GM06990 (cell line): ENCODE data around the gene HORMAD2.

ENCODE experiments used
- DNase-seq: peaks from one replicate; pipeline ENCODE4 v3.0.0-alpha.2; 2011; ENCODE audit not compliant: insufficient read length; ENCODE audit errors: extremely low read depth
- H3K27me3 ChIP-seq: replicated peaks from 2 replicates; pipeline ENCODE4 v1.6.0; 2011; ENCODE audit warnings: low read length; ENCODE audit not compliant: control insufficient read depth, insufficient read depth
- H3K36me3 ChIP-seq: 2 replicates; pipeline ENCODE4 v1.5.1; 2011; ENCODE audit warnings: low read length; ENCODE audit not compliant: control insufficient read depth, insufficient read depth
- H3K4me3 ChIP-seq: replicated peaks from 2 replicates; pipeline ENCODE4 v1.5.1; 2011; ENCODE audit warnings: low read depth, mild to moderate bottlenecking, control low read depth, low read length
- CTCF ChIP-seq: IDR thresholded peaks from 2 replicates; pipeline ENCODE4 v1.5.1; 2011; ENCODE audit warnings: low read length, control low read depth, mild to moderate bottlenecking, inconsistent platforms; ENCODE audit not compliant: insufficient read depth, poor library complexity, severe bottlenecking

Gene HORMAD2

GRCh38 chr22:30220338-30221012, 140.2 kb downstream of the HORMAD2 start:
- Histone ChIP-seq H3K36me3 (no peaks in the 10 kb centered on the region), H3K4me3 (no peak overlapping the region), H3K27me3 (no peaks in the 10 kb centered on the region; the same call in 1 of the 2 replicates)
- no peak for DNase-seq
- TF ChIP-seq CTCF: no peak

- H3K36me3 ChIP-seq: no peaks in the 10 kb centered on the region
- no peaks in the 10 kb centered on the region; the same call in 1 of the 2 replicates for H3K27me3 ChIP-seq
- H3K4me3 ChIP-seq: no peak overlapping the region
- peak; percentile 72 for DNase-seq
- no peak for TF ChIP-seq CTCF
Measured at GRCh38 chr22:30221121-30221992, 141.1 kb downstream of the HORMAD2 start.

GRCh38 chr22:30222321-30222720, 142.1 kb downstream of the HORMAD2 start:
- Histone ChIP-seq H3K4me3 (no peak overlapping the region), H3K36me3 (no peaks in the 10 kb centered on the region), H3K27me3 (no peaks in the 10 kb centered on the region; the same call in 1 of the 2 replicates)
- TF ChIP-seq CTCF: no peak
- no peak for DNase-seq

GRCh38 chr22:30223303-30223702, 143.0 kb downstream of the HORMAD2 start:
- DNase-seq: no peak
- no peak for TF ChIP-seq CTCF
- Histone ChIP-seq H3K4me3 (no peak overlapping the region), H3K27me3 (no peaks in the 10 kb centered on the region; the same call in 1 of the 2 replicates), H3K36me3 (no peaks in the 10 kb centered on the region)

GRCh38 chr22:30224161-30224857, 144.0 kb downstream of the HORMAD2 start:
- DNase-seq: no peak
- no peak overlapping the region for H3K4me3 ChIP-seq
- no peak for TF ChIP-seq CTCF
- H3K27me3 ChIP-seq: no peaks in the 10 kb centered on the region; the same call in 1 of the 2 replicates
- H3K36me3 ChIP-seq: no peaks in the 10 kb centered on the region
